ENCODE results near the gene CFAP20.

- TF ChIP-seq CTCF (IDR thresholded peaks at IDR 0.05): no peak
- no peak for TF ChIP-seq POLR2A (IDR thresholded peaks at IDR 0.05)
Measured at GRCh38 chr16:58098207-58099096, 30.7 kb downstream of the CFAP20 start.
